HFF-Myc (cell line): ENCODE results near the gene CACHD1.

ENCODE experiments used
- DNase-seq: peaks from one replicate; pipeline ENCODE4 v3.0.0-alpha.2; 2011; ENCODE audit warnings: low read depth; ENCODE audit errors: extremely low read depth
- H3K4me3 ChIP-seq: replicated peaks from 2 replicates; pipeline ENCODE4 v1.5.1; 2011; ENCODE audit warnings: low read depth, mild to moderate bottlenecking, control low read depth, low read length
- TF ChIP-seq, protein P1 (sequence below): IDR thresholded peaks from 2 replicates; pipeline ENCODE4 v1.5.1; 2012; ENCODE audit warnings: mild to moderate bottlenecking, low read depth, low read length, control low read depth; ENCODE audit errors: missing control alignments

The CACHD1 gene

DNA sequence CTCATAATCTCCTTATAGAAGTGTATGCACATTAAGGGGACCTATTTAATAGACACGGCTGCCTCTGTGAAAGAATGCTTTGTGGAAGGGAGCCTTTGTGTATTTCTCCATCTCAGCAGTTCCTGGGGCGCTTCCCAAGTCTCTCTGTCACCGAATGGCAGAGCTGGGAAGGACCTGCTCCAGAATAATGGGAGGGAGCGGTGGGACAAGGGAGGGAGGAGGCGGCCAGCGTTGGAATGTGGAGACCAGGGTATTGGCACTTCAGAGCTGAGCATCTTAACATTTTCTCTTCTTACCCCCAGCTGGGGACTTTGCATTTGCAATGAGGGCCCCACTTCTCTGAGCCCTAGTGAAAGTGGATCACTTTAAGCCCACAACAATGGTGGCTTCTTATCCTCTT is 23.9 kb downstream of the CACHD1 start:
- no peak overlapping the region for H3K4me3 ChIP-seq
- TF ChIP-seq, protein P1, sequence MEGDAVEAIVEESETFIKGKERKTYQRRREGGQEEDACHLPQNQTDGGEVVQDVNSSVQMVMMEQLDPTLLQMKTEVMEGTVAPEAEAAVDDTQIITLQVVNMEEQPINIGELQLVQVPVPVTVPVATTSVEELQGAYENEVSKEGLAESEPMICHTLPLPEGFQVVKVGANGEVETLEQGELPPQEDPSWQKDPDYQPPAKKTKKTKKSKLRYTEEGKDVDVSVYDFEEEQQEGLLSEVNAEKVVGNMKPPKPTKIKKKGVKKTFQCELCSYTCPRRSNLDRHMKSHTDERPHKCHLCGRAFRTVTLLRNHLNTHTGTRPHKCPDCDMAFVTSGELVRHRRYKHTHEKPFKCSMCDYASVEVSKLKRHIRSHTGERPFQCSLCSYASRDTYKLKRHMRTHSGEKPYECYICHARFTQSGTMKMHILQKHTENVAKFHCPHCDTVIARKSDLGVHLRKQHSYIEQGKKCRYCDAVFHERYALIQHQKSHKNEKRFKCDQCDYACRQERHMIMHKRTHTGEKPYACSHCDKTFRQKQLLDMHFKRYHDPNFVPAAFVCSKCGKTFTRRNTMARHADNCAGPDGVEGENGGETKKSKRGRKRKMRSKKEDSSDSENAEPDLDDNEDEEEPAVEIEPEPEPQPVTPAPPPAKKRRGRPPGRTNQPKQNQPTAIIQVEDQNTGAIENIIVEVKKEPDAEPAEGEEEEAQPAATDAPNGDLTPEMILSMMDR: no peak
- no peak for DNase-seq

DNA sequence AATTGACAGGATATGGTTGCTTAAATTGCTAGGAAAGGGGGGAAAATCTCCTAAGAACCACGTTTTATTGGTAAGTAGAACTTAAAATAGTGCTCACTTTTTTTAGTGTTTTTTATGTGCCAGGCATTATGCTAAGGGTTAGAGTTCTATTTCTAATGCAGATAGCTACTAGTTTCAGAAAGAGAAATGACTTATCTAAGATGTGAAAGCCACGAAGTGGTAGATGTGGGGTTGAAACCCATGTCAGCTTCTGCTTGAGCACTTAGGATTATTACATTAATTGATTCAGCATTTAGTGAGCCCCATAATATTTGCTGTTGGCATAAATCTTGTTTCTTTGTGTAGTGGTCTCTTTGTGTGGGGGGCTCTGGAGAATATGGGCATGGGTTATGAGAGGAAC is 24.7 kb downstream of the CACHD1 start:
- TF ChIP-seq, protein P1: no peak
- H3K4me3 ChIP-seq: no peak overlapping the region
- DNase-seq: no peak

DNA sequence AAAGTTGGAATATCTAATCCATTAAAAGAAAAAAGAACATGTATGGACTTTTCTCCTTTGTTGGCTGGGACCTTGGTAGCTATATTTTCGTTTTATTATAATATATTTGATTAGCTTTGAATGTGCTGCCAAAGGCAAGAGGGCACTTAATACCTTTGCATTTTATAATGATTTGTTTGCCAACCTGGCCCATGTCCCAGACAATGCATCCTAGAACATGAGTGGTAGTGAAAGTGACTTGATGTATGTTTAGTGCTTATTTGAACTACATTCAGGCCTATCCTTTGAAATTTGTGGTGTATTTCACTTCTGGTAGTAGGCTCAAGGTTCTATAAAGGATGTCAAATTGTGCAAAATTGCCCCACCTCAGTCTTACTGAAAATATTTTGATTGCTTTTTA is 25.9 kb downstream of the CACHD1 start:
- TF ChIP-seq, protein P1: no peak
- no peak overlapping the region for H3K4me3 ChIP-seq
- no peak for DNase-seq

DNA sequence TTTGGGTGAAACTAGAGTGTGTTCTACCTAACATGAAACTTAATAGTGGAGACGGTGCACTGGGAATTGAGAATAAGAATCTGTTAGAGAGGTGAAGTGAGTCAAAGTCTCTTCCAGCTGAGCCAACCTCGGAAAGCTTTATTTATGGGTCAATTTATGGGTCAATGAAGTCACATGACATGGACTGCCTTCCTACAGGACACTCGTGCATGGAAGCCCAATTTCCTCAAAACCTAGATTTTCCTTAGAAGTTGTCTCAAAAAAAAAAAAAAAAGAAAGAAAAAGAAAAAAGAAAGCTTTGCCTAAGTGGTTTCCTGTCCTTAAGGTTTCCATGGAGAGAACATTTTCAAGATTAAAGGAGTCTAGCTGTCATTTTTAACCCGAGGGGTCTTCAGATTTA is 26.7 kb downstream of the CACHD1 start:
- TF ChIP-seq, protein P1: no peak
- H3K4me3 ChIP-seq: no peak overlapping the region
- no peak for DNase-seq

DNA sequence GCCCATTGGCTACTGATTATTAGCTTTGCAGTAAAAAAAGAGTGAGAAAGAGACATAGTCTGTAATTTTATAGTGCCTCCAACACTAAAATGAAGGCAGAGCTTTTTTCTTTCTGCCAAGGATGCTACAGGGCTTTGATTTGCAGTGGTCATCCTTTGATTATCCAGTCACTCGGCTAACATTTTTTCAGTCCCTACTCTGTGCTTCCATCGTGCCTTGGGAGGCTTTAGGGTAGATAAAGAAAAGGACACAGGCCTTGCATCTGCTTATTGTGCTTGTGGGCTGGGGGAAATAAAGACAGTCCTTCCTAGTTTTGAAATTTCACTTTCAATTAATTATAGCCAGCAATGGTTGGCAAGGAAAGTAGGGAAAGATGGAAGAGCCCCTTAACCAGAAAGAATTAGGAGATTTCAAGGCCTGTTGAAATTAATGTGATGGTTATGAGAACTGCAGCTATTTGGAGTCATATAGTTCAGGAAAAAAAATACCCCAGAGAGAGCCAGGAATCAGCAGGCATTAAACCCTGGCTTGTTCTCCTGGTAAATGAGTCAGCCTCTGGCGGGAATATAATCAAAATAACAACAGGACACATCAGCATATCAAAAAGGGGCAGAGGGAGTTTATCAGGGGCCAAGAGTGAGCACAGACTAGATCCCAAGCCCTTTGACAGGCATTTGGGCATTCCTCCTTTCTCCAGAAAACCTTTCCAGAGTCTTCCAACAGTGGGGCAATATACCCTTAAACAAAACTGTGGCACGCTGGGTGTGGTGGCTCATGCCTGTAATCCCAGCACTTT is 27.4 kb downstream of the CACHD1 start:
- TF ChIP-seq, protein P1: no peak
- no peak overlapping the region for H3K4me3 ChIP-seq
- no peak for DNase-seq

DNA sequence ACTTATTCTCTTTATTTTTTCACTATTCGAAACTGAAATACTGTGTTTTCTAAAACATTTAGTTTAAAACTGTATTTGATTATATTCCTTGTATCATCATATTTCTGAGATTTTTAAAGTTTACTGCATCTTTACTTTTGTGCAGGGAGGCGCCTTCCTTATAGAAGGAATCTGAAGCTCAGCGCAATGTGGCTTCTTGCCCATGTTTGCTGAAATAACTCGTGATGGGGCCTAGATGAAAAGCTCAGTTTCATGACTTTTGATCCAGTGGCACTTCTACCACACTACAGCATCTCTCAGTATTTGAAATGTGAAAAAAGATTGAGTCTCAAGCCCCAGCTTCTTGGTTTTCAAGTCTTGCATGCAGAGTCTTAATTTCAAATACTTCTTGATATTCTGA is 28.4 kb downstream of the CACHD1 start:
- DNase-seq: no peak
- TF ChIP-seq, protein P1: no peak
- H3K4me3 ChIP-seq: no peak overlapping the region

DNA sequence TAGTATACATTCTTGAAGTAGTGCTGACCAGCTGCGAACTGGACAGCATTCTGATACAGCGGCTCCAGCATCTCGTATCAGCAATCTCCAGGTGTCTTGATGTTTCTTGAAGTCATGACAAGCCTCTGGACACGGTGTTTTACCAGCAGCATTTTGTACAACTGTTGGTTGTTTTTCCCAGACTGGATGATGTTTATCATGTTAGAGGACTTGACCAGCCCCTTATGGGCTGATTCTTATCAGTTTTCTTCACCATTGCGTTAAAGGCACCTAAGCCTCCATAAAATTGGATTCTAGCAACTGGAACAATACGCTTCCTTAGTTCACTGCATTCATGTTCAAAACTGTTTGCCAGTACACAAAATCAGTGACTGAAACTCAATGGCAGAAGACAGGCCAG is 29.1 kb downstream of the CACHD1 start:
- TF ChIP-seq, protein P1: no peak
- H3K4me3 ChIP-seq: no peak overlapping the region
- DNase-seq: no peak
